Naive thymus-derived CD4-positive, alpha-beta T cell (primary cell): ENCODE measurements around the gene GRIA1. TPM values are rescaled to one million over a fixed set of nuclear protein-coding genes. Genes with fewer than 3 reads are reported as not detected.

Source experiments
- ATAC-seq: fragments of 150-1000 bp; cut with Tn5 transposase; 2 replicates; pipeline ENCODE4 v1.10.0; 2021; ENCODE audit warnings: mild to moderate bottlenecking, moderate library complexity
- CTCF ChIA-PET: fragments of 350-600 bp; sonication (Branson Sonifier 250); formaldehyde crosslinking; loops from one replicate; lab custom pipeline; 2021; ENCODE audit warnings: antibody characterized with exemption; lab: Charles Lee
- POLR2A ChIA-PET: fragments of 350-600 bp; sonication (Branson Sonifier 250); formaldehyde crosslinking; loops from one replicate; lab custom pipeline; 2021; ENCODE audit warnings: antibody characterized with exemption, inconsistent platforms; lab: Charles Lee
- DNase-seq, 9 donors: peaks; one replicate each; pipeline versions ENCODE4 v3.0.0 to v3.0.0-alpha.2; 2020 to 2022; ENCODE audit warnings: mixed read lengths in 1 of 9
- H3K27ac ChIP-seq: one replicate; pipeline ENCODE4 v1.7.0; 2013; ENCODE audit warnings: mild to moderate bottlenecking, low read depth, low read length, moderate library complexity
- H3K27me3 ChIP-seq, 2 donors: one replicate each; pipeline ENCODE4 v1.7.0; 2013; ENCODE audit warnings: low read length in 2 of 2, mild to moderate bottlenecking in 2 of 2, moderate library complexity in 2 of 2; ENCODE audit not compliant: control insufficient read depth in 2 of 2, insufficient read depth in 2 of 2
- H3K36me3 ChIP-seq, 3 experiments: 1 replicate in 2 of 3; 2 replicates in 1 of 3; pipeline ENCODE4 v1.7.0; 2013; ENCODE audit warnings: low read length in 3 of 3, mild to moderate bottlenecking in 3 of 3, moderate library complexity in 1 of 3; ENCODE audit not compliant: insufficient read depth in 3 of 3, control insufficient read depth in 2 of 3
- H3K4me1 ChIP-seq, 2 donors: one replicate each; pipeline ENCODE4 v1.7.0; 2013; ENCODE audit warnings: low read length in 2 of 2, mild to moderate bottlenecking in 2 of 2, moderate library complexity in 1 of 2; ENCODE audit not compliant: control insufficient read depth in 2 of 2, insufficient read depth in 2 of 2
- H3K4me3 ChIP-seq: 2 replicates; pipeline ENCODE4 v1.7.0; 2013; ENCODE audit warnings: mild to moderate bottlenecking, low read length
- H3K9me3 ChIP-seq, 3 experiments: 1 replicate in 2 of 3; 2 replicates in 1 of 3; pipeline ENCODE4 v1.7.0; 2013; ENCODE audit warnings: low read length in 3 of 3; ENCODE audit not compliant: control insufficient read depth in 2 of 3
- H3K27ac Mint-ChIP-seq, 9 donors: one replicate each; pipeline ENCODE4 v1.8.0; 2020 to 2022; ENCODE audit warnings: mixed read lengths in 9 of 9, mild to moderate bottlenecking in 8 of 9, moderate library complexity in 5 of 9, inconsistent platforms in 2 of 9
- H3K27me3 Mint-ChIP-seq, 5 donors: one replicate each; pipeline ENCODE4 v1.8.0; 2021 to 2022; ENCODE audit warnings: mixed read lengths in 5 of 5, mild to moderate bottlenecking in 1 of 5
- H3K36me3 Mint-ChIP-seq, 5 donors: one replicate each; pipeline ENCODE4 v1.8.0; 2020 to 2022; ENCODE audit warnings: mixed read lengths in 5 of 5, mild to moderate bottlenecking in 3 of 5, inconsistent platforms in 1 of 5
- H3K4me1 Mint-ChIP-seq, 7 donors: one replicate each; pipeline ENCODE4 v1.8.0; 2020 to 2022; ENCODE audit warnings: mixed read lengths in 7 of 7, mild to moderate bottlenecking in 3 of 7, inconsistent platforms in 1 of 7
- H3K4me3 Mint-ChIP-seq, 10 donors: one replicate each; pipeline ENCODE4 v1.8.0; 2020 to 2022; ENCODE audit warnings: mild to moderate bottlenecking in 10 of 10, mixed read lengths in 10 of 10, moderate library complexity in 6 of 10, inconsistent platforms in 2 of 10
- H3K9me3 Mint-ChIP-seq, 11 donors: one replicate each; pipeline ENCODE4 v1.8.0; 2020 to 2022; ENCODE audit warnings: mixed read lengths in 11 of 11, mild to moderate bottlenecking in 4 of 11, inconsistent platforms in 1 of 11, moderate library complexity in 1 of 11
- intact Hi-C, 2 donors: fragments of 100-400 bp; cut with micrococcal nuclease; formaldehyde crosslinking; loops; one replicate each; pipeline ENCODE4 v1.15.1; 2023
- polyA plus RNA-seq, 2 donors: library from polyadenylated mRNA; unstranded; fragments of 300-500 nt; fragmentation: Illumina TruSeq; gene quantifications; one replicate each; pipeline ENCODE4 v1.2.3, GENCODE V29; 2021
- total RNA-seq, 6 experiments: library from RNA in 5 of 6; stranded (reverse) in 5 of 6; gene quantifications; 1 replicate in 5 of 6; 2 replicates in 1 of 6; pipeline ENCODE4 v1.2.3 and lab custom pipeline; 2021 to 2026

GRIA1 gene
- total and polyA plus RNA-seq, 7 experiments from 2014 or later, result not detected

- Mint-ChIP-seq H3K4me1 (peaks cover 0 to 1% (median 0%) of the 10 kb centered on the region in 7 donors), H3K27ac (no peak overlapping the region), H3K36me3 (no peaks in the 10 kb centered on the region), H3K4me3 (no peak overlapping the region), H3K9me3 (peaks cover 0 to 14% (median 0%) of the 10 kb centered on the region in 11 donors), H3K27me3 (peaks cover 0 to 10% (median 6%) of the 10 kb centered on the region in 5 donors)
- no peak overlapping the region for H3K27ac ChIP-seq
- POLR2A ChIA-PET, result no interaction called here
- no peaks in the 10 kb centered on the region for H3K4me1 ChIP-seq
- CTCF ChIA-PET, result no interaction called here
- H3K9me3 ChIP-seq, result no peaks in the 10 kb centered on the region
- no peak for DNase-seq
- H3K4me3 ChIP-seq, result no peak overlapping the region
- ATAC-seq, result no peak
- H3K27me3 ChIP-seq, result no peaks in the 10 kb centered on the region
- no peaks in the 10 kb centered on the region for H3K36me3 ChIP-seq
- intact Hi-C loops, result no loop called here
These were observed 292.3 kb downstream of the GRIA1 start for GRCh38 chr5:153782589-153783361.

- H3K4me1 Mint-ChIP-seq, result peaks cover 0 to 1% (median 0%) of the 10 kb centered on the region in 7 donors
- no peak overlapping the region for H3K4me3 Mint-ChIP-seq
- intact Hi-C loops, result no loop called here
- no peaks in the 10 kb centered on the region for H3K9me3 ChIP-seq
- H3K36me3 Mint-ChIP-seq, result no peaks in the 10 kb centered on the region
- H3K27ac ChIP-seq, result no peak overlapping the region
- no peak overlapping the region for H3K4me3 ChIP-seq
- H3K27me3 ChIP-seq, result no peaks in the 10 kb centered on the region
- peaks cover 0 to 11% (median 10%) of the 10 kb centered on the region in 5 donors for H3K27me3 Mint-ChIP-seq
- no peaks in the 10 kb centered on the region for H3K36me3 ChIP-seq
- no peaks in the 10 kb centered on the region for H3K4me1 ChIP-seq
- no peak for DNase-seq
- ATAC-seq, result no peak
- H3K9me3 Mint-ChIP-seq, result peaks cover 0 to 18% (median 1%) of the 10 kb centered on the region in 11 donors
- CTCF ChIA-PET, result no interaction called here
- no peak overlapping the region for H3K27ac Mint-ChIP-seq
- POLR2A ChIA-PET, result no interaction called here
These were observed 292.8 kb downstream of the GRIA1 start for GRCh38 chr5:153783362-153783658.

- Mint-ChIP-seq H3K9me3 (peaks cover 0 to 21% (median 1%) of the 10 kb centered on the region in 11 donors), H3K36me3 (no peaks in the 10 kb centered on the region), H3K4me3 (no peak overlapping the region), H3K27me3 (peaks cover 0 to 15% (median 11%) of the 10 kb centered on the region in 5 donors), H3K4me1 (peaks cover 0 to 1% (median 0%) of the 10 kb centered on the region in 7 donors), H3K27ac (no peak overlapping the region)
- H3K27ac ChIP-seq, result no peak overlapping the region
- H3K36me3 ChIP-seq, result no peaks in the 10 kb centered on the region
- ChIA-PET POLR2A (no interaction called here), CTCF (no interaction called here)
- intact Hi-C loops, result no loop called here
- H3K4me1 ChIP-seq, result no peaks in the 10 kb centered on the region
- H3K4me3 ChIP-seq, result no peak overlapping the region
- no peaks in the 10 kb centered on the region for H3K27me3 ChIP-seq
- DNase-seq, result no peak
- H3K9me3 ChIP-seq, result no peaks in the 10 kb centered on the region
- ATAC-seq, result no peak
These were observed 293.8 kb downstream of the GRIA1 start for GRCh38 chr5:153784277-153784676.

DNA sequence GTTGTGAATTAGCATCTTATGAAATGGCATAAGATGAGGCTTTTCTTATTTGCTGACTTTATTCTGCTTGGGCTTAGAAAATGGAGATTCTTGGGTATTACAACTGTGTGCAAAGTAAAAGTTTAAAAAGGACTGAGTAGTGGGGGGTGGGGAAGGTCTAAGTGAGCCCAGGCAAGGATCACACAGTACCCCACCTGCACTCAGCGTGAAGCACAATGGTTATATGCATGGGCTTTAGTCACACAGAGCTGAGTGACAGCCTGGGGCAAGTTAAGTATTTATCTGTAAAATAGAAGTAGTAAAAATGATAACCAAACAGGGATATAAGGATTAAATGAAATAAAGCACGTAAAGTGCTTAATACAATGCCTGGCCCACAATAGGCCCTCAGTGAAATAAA lies 300.9 kb downstream of the GRIA1 start:
- no peaks in the 10 kb centered on the region for H3K27me3 ChIP-seq
- CTCF ChIA-PET, result no interaction called here
- ATAC-seq, result no peak
- Mint-ChIP-seq H3K9me3 (peaks cover 0 to 13% (median 4%) of the 10 kb centered on the region in 11 donors), H3K4me1 (no peaks in the 10 kb centered on the region), H3K4me3 (no peak overlapping the region), H3K27ac (no peak overlapping the region), H3K27me3 (peaks cover 0 to 8% (median 6%) of the 10 kb centered on the region in 5 donors), H3K36me3 (no peaks in the 10 kb centered on the region)
- POLR2A ChIA-PET, result no interaction called here
- intact Hi-C loops, result no loop called here
- H3K36me3 ChIP-seq, result no peaks in the 10 kb centered on the region
- no peaks in the 10 kb centered on the region for H3K4me1 ChIP-seq
- DNase-seq, result no peak
- no peak overlapping the region for H3K4me3 ChIP-seq
- no peaks in the 10 kb centered on the region for H3K9me3 ChIP-seq
- H3K27ac ChIP-seq, result no peak overlapping the region

DNA sequence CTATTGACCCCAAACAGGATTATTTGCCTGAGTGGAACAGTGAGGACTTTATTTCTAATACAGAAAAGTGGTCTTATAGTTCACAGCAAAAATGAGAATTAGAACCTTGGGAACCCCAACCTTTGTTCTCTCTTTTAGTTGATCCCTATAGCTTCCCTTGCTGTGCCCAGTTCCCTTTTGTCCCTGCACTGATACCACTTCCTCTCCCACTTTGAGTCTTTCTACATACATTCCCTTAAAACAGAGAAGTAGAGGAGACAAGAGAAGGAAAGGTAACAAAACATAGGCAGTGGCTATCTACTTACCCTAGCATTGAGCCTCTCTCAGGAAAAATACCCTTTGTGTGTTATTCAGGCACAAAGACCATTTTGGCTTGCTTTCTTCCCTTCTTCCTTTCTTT lies 301.8 kb downstream of the GRIA1 start:
- Histone ChIP-seq H3K27ac (no peak overlapping the region), H3K9me3 (no peaks in the 10 kb centered on the region), H3K36me3 (no peaks in the 10 kb centered on the region), H3K27me3 (no peaks in the 10 kb centered on the region), H3K4me1 (no peaks in the 10 kb centered on the region), H3K4me3 (no peak overlapping the region)
- Mint-ChIP-seq H3K27ac (no peak overlapping the region), H3K4me1 (no peaks in the 10 kb centered on the region), H3K9me3 (peaks cover 0 to 11% (median 4%) of the 10 kb centered on the region in 11 donors), H3K4me3 (no peak overlapping the region), H3K27me3 (peaks cover 0 to 7% (median 5%) of the 10 kb centered on the region in 5 donors), H3K36me3 (no peaks in the 10 kb centered on the region)
- ATAC-seq (no peak), DNase-seq (no peak)
- intact Hi-C loops, result no loop called here
- CTCF ChIA-PET, result no interaction called here
- POLR2A ChIA-PET, result no interaction called here

- H3K27ac Mint-ChIP-seq, result no peak overlapping the region
- ChIA-PET CTCF (no interaction called here), POLR2A (no interaction called here)
- H3K9me3 Mint-ChIP-seq, result peaks cover 0 to 5% (median 0%) of the 10 kb centered on the region in 11 donors
- no peaks in the 10 kb centered on the region for H3K27me3 Mint-ChIP-seq
- Histone ChIP-seq H3K9me3 (no peaks in the 10 kb centered on the region), H3K36me3 (no peaks in the 10 kb centered on the region), H3K4me3 (no peak overlapping the region), H3K27ac (no peak overlapping the region), H3K4me1 (no peaks in the 10 kb centered on the region), H3K27me3 (no peaks in the 10 kb centered on the region)
- H3K36me3 Mint-ChIP-seq, result no peaks in the 10 kb centered on the region
- H3K4me1 Mint-ChIP-seq, result no peaks in the 10 kb centered on the region
- intact Hi-C loops, result no loop called here
- ATAC-seq (no peak), DNase-seq (no peak)
- no peak overlapping the region for H3K4me3 Mint-ChIP-seq
These were observed 303.2 kb downstream of the GRIA1 start for GRCh38 chr5:153793699-153794098.

DNA sequence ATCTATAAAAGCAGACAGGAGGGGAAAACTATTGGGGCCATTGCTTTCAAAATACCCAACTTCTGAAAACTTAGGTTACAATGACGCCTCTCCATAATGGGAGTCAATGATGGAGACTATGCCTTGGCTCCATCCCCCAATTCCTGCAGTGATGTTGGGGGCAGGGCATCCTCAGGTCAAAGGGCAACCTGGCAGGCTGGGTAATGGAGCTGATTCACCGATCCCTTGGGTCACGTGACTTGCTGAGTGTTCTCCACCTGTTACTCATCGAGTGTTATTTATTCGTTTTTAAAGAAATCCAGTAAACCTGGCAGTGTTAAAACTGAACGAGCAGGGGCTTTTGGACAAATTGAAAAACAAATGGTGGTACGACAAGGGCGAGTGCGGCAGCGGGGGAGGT lies 303.9 kb downstream of the GRIA1 start:
- H3K4me1 Mint-ChIP-seq, result no peaks in the 10 kb centered on the region
- H3K27me3 Mint-ChIP-seq, result no peaks in the 10 kb centered on the region
- ATAC-seq, result no peak
- Histone ChIP-seq H3K4me3 (no peak overlapping the region), H3K4me1 (no peaks in the 10 kb centered on the region), H3K9me3 (no peaks in the 10 kb centered on the region), H3K36me3 (no peaks in the 10 kb centered on the region), H3K27me3 (no peaks in the 10 kb centered on the region), H3K27ac (no peak overlapping the region)
- ChIA-PET CTCF (no interaction called here), POLR2A (no interaction called here)
- H3K4me3 Mint-ChIP-seq, result no peak overlapping the region
- no peak overlapping the region for H3K27ac Mint-ChIP-seq
- peaks cover 0 to 5% (median 0%) of the 10 kb centered on the region in 11 donors for H3K9me3 Mint-ChIP-seq
- DNase-seq, result no peak
- no peaks in the 10 kb centered on the region for H3K36me3 Mint-ChIP-seq
- intact Hi-C loops, result no loop called here
